Right ventricle myocardium inferior (tissue), 1 donor: ENCODE measurements around the gene CUL9. TPM values are rescaled to one million over a fixed set of nuclear protein-coding genes. Genes with fewer than 3 reads are reported as not detected.

Experiments
- ATAC-seq: fragments of 200-7000 bp; cut with Tn5 transposase; one replicate; pipeline ENCODE4 v1.9.1; 2020; ENCODE audit warnings: mild to moderate bottlenecking, moderate library complexity
- DNase-seq: peaks from one replicate; pipeline ENCODE4 v3.0.0; 2021; ENCODE audit errors: missing footprints
- intact Hi-C: fragments of 100-400 bp; cut with DNase I; formaldehyde crosslinking; loops from one replicate; pipeline ENCODE4 v1.11.0; 2022
- total RNA-seq: library from RNA; stranded (reverse); fragmentation: NEBNext Ultra II Directional; extraction: Animal tissue kit (Norgen Biotek cat#: 25700); gene quantifications from one replicate; pipeline ENCODE4 v1.2.1, GENCODE V29; 2021
- donor health status: DM: no; HTN: yes; CAD: no; lungs with severe emphysema.

Gene CUL9
- total RNA-seq, 1 donor from 2014 or later = 14.0 TPM

GRCh38 chr6:43243664-43244321 is 61.8 kb downstream of the CUL9 start:
- DNase-seq (no peak), ATAC-seq (no peak)
- intact Hi-C loops = no loop called here

- DNase-seq = no peak
- intact Hi-C loops = no loop called here
- ATAC-seq = peak; percentile 70
Observed at GRCh38 chr6:43246301-43247113, 64.5 kb downstream of the CUL9 start.

DNA sequence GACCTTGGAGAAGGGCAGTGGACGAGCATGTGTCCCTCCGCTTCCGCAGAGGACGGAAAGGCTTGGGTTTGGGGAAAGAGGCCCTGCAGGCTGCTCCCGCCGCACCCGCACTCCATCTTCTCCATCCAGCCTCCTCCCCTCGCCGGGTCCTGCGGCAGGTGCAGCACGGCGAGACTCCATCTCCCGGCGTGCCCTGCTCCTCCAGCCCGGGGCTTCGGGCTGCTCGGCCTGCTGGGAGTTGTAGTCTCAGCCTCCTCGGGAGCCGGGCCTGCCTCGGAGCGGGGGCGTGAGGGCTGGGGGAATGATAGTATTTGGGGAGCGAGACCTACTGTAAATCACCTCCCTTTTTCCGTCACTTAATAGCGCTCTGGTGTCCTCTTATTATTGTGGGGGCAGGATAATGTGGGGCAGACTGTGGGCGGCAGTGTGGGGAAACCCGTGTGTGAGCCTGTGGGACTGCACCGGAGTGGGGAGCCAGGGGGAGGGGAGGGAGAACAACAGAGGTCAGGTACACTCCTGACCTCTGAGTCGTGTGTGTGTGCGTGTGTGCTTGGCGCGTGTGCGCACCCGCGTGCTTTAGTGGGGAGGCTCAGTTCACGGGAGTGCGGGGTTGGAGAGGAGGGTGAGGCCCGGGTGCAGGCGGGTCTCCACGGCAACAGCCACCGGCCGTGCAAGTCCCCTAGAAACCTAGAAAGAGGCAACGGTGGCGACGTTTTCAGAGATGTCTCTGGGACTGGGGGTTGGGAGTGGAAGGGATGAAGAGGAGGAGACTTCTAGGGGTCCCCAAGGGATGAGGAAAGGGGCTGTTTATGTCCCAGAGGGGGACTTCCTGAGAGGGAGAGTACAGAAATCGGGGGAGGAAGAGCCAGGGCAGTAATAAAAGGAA is 65.4 kb downstream of the CUL9 start:
- intact Hi-C loops = no loop called here
- ATAC-seq (peak; percentile 95), DNase-seq (peak; percentile 90)

DNA sequence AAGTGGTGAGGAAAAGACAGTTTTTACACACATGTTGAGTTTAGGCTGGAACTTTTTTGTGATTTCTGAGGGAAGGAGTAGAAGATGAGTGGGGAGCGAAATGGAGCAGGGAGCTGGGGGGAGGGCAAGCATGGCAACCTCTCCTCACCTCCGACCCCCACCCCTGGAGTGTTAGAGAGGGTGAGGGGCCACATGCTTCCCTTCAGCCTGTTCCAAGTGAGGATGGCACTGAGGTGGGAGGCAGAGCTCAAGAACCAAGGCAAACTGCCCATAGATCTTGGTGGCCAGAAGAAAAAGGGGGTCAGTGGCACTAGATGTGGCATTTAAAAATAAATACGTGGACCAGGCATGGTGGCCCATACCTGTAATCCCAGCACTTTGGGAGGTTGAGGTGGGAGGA is 66.1 kb downstream of the CUL9 start:
- ATAC-seq (no peak), DNase-seq (no peak)
- intact Hi-C loops = no loop called here

GRCh38 chr6:43248791-43249190 is 66.8 kb downstream of the CUL9 start:
- no peak for ATAC-seq
- intact Hi-C loops = no loop called here
- no peak for DNase-seq

DNA sequence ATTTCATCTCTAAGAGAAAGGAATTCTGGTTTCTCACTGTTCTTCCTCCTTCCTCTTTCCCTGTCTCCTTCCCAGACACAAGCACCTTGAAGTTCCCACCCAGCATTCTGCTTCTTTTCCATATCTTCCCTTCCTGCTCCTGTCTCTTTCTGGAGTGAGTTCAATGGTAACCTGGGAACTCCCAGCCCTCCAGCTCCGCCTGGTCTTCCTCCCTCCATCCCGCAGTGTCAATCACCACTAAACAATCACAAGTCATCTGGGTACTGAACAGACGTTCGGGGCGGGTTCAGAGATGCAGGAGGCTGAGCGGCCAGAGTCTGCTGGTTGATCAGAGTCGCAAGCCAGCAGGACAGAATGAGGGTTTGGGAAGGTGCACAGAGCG is 69.0 kb downstream of the CUL9 start:
- intact Hi-C loops = no loop called here
- ATAC-seq = no peak
- no peak for DNase-seq

GRCh38 chr6:43253401-43253800 is 71.4 kb downstream of the CUL9 start:
- intact Hi-C loops = no loop called here
- DNase-seq = no peak
- ATAC-seq = no peak

DNA sequence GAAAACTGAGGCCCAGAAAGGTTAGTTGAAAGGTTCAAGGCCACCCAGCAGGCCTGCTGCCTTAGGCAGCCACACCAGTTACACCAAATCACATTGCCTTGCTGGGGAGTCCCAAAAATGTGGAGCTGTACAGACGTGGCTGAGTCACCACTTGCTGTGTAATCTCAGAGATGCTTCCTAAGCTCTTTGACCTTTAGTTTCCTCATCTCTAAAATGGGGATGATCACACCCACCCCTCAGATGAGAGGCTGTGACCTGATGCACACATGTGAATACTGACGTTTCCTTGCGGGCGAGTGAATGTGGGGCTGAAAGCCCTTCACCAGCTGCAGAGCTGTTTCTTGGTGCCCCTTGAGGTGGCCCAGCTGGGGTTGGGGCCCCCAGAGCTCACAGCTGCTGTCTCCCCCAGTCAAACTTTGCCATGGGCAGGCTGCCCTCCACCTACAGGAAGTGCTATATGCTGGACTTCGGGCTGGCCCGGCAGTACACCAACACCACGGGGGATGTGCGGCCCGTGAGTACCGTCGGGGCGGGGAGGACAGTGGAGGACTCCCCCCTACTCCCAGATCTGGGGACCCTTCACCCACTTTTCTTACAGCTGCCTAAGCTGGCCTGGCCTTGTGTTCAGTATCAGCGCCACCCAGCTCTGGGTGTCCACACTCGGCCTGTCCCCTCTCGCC is 72.3 kb downstream of the CUL9 start:
- no peak for ATAC-seq
- no peak for DNase-seq
- intact Hi-C loops = no loop called here

DNA sequence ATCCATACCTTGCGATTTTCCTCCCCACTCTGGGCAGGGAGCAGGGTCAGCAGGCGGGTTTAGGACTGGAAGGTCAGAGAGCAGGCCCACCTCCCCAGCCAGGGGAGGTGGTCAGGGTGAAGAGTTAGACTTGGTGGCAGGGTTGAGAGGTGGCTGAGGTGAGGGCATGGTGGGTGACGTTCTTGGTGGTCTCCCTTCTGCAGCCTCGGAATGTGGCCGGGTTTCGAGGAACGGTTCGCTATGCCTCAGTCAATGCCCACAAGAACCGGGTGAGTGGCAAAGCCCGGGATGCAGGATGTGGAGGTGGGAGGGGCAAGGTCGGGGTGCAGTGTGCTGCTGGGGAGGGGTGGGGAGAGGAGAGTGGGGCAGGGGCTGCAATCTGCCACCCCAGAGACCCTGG is 72.8 kb downstream of the CUL9 start:
- no peak for ATAC-seq
- no peak for DNase-seq
- intact Hi-C loops = no loop called here

GRCh38 chr6:43255408-43256054 is 73.5 kb downstream of the CUL9 start:
- no peak for DNase-seq
- intact Hi-C loops = no loop called here
- no peak for ATAC-seq

GRCh38 chr6:43256670-43257366 is 74.8 kb downstream of the CUL9 start:
- no peak for DNase-seq
- ATAC-seq = no peak
- intact Hi-C loops = no loop called here

DNA sequence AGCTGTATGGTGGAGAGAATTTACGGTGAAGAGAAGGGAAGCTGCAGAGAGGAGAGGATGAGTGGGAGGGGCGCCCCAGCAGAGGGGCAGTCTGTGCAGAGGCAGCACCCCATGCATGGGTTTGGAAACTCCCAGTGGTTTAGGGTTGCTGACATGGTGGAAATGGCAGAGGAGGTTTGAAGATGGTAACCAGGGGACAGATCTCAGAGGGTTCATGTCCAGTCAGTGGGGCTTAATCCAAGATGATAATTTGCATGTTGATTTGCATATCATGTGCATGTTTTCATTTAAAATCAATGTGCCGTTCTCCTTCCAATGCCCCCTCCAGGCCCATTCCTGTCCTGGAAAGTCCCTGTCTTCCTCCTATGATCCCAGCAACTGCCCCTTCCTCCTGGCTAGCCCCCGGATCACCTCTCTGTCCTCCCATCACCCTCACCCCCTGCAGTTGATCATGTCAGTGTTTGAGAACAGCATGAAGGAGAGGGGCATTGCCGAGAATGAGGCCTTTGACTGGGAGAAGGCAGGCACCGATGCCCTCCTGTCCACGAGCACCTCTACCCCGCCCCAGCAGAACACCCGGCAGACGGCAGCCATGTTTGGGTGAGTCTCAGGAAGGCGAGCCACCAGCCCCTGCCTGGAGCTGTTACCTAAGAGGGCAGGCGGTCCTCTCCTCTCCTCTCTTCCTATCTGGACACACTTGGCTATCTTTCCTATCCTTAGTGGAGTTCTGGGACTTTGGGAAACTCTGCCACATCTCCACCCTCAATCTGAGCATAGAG is 75.6 kb downstream of the CUL9 start:
- intact Hi-C loops = no loop called here
- ATAC-seq = no peak
- DNase-seq = no peak

- intact Hi-C loops = no loop called here
- DNase-seq (no peak), ATAC-seq (no peak)
Observed at GRCh38 chr6:43258180-43258579, 76.2 kb downstream of the CUL9 start.

DNA sequence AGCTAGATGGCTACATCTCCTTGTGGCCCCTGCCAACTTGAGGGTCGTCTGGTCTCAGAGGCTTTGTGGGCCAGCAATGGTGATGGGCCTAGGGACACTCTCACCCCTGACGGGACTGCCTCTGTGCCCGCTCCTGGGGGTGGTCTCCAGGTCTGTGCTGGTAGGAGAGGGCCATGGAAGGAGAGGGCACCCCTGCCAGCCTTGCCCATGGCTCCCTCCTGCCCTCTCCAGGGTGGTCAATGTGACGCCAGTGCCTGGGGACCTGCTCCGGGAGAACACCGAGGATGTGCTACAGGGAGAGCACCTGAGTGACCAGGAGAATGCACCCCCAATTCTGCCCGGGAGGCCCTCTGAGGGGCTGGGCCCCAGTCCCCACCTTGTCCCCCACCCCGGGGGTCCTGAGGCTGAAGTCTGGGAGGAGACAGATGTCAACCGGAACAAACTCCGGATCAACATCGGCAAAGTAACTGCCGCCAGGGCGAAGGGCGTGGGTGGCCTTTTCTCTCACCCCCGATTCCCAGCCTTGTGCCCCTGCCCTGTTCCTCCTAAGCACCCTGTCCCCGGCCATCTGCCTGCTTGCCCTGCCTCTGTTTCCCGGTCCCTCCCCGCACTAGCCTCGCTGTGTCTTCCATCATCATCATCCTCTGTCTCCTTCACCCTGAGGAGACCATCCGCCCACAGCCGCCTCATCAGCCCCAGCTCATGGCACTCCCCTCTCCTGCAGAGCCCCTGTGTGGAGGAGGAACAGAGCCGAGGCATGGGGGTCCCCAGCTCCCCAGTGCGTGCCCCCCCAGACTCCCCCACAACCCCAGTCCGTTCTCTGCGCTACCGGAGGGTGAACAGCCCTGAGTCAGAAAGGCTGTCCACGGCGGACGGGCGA is 77.1 kb downstream of the CUL9 start:
- ATAC-seq = no peak
- DNase-seq = no peak
- intact Hi-C loops = no loop called here

- intact Hi-C loops = loop anchor here (2.0 kb wide), 1 partner anchor 74 kb away; no protein-coding TSS in a partner anchor
- no peak for DNase-seq
- no peak for ATAC-seq
Observed at GRCh38 chr6:43260791-43261190, 78.8 kb downstream of the CUL9 start.

DNA sequence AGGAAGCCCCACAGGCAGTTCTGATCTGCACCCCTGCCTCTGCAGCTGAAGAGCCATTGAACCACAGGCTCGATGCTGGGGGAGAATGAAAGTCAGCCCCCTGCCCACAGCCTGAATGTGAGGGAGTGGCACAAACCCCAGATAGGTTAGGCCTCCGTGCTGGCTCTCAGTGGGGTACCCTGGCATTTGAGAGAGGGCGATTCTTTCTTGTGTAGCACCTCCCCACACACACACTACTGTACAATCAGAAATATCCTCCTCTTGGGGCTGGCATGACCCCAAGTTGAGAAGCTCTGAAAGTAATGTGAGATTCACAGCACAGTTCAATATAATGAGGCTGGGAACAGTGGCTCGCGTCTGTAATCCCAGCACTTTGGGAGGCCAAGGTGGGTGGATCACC is 79.2 kb downstream of the CUL9 start:
- intact Hi-C loops = loop anchor here (2.0 kb wide), 1 partner anchor 74 kb away; no protein-coding TSS in a partner anchor
- DNase-seq (no peak), ATAC-seq (no peak)
